BJ (cell line): ENCODE data around the gene PPP4C. TPM values are rescaled to one million over a fixed set of nuclear protein-coding genes. Genes with fewer than 3 reads are reported as not detected.

Experiments
- CTCF ChIA-PET: fragments of 350-600 bp; formaldehyde crosslinking; extraction: SDS; loops from one replicate; lab custom pipeline; 2021; ENCODE audit warnings: antibody characterized with exemption, inconsistent platforms; lab: Yijun Ruan, JAX
- POLR2A ChIA-PET: fragments of 300-600 bp; sonication (Branson Sonifier 250); formaldehyde crosslinking; extraction: SDS; loops from one replicate; lab custom pipeline; 2021; ENCODE audit warnings: antibody characterized with exemption; lab: Charles Lee
- DNase-seq: peaks from one replicate; pipeline ENCODE4 v3.0.0-alpha.2; 2011; ENCODE audit warnings: low read depth
- H3K27me3 ChIP-seq: 2 replicates; pipeline ENCODE4 v1.6.0; 2011; ENCODE audit warnings: low read length; ENCODE audit not compliant: control insufficient read depth, insufficient read depth
- H3K36me3 ChIP-seq: 2 replicates; pipeline ENCODE4 v1.5.1; 2011; ENCODE audit warnings: low read length; ENCODE audit not compliant: control insufficient read depth, insufficient read depth
- H3K4me3 ChIP-seq: 2 replicates; pipeline ENCODE4 v1.5.1; 2011; ENCODE audit warnings: low read depth, mild to moderate bottlenecking, control low read depth, low read length
- CTCF ChIP-seq: IDR thresholded peaks from 2 replicates; pipeline ENCODE4 v1.5.1; 2011; ENCODE audit warnings: low read depth, mild to moderate bottlenecking, control low read depth, inconsistent platforms, low read length, moderate library complexity; ENCODE audit not compliant: insufficient read depth
- polyA plus RNA-seq: library from polyadenylated mRNA; depleted of rRNA; stranded (reverse); fragments of >200 nt; gene quantifications from 2 replicates; pipeline ENCODE4 v1.2.3, GENCODE V29; 2011

PPP4C gene
- polyA plus RNA-seq, 1 experiment, result 209 TPM

DNA sequence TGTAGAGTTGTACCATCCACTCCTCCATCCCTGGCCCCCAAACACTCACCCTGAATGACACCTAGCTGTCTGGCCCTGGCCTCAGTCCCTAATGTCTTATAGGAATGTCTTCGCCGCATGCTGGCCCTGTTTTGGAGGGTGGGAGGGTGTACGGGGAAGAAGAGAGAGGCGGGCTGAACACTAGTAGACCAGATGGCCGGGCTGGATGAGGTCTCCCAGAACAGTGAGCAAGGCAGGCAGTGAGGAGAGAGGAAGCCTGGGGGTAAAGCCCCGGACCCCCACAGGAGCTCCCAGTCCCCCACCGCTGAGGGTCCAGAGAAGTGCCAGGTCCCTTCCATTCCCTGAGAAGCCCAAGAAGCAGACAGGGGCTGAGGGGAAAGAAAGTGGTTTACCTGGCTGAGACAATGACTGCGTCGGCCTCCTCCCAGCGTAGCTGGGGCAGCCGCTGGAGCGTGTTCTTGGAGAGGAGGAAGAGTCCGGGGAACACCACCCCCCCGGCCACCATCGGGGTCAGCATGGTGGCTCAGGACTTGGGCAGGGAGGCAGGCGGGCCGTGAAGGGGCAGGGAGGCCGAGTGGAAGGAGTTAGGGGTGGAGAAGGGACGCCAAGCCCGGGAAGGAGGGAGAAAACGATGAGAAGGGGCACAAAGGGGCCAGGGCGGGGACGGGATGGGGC is 45.6 kb upstream of the PPP4C start:
- no peak for DNase-seq
- H3K27me3 ChIP-seq, result peaks cover 32% of the 10 kb centered on the region
- H3K36me3 ChIP-seq, result no peaks in the 10 kb centered on the region
- TF ChIP-seq CTCF, result no peak
- H3K4me3 ChIP-seq, result no peak overlapping the region
- POLR2A ChIA-PET, result no interaction called here
- CTCF ChIA-PET, result interaction anchor here (1.4 to 6.0 kb wide), 3 partner anchors 13 to 29 kb away, joined by 4 to 46 read pairs (median 29); a partner anchor contains a TSS

- Histone ChIP-seq H3K27me3 (peaks cover 30% of the 10 kb centered on the region), H3K36me3 (no peaks in the 10 kb centered on the region), H3K4me3 (peak within 1 kb of the TSS; percentile 6)
- CTCF ChIA-PET, result interaction anchor here (1.1 to 6.0 kb wide), 12 partner anchors 8 to 331 kb away, joined by 3 to 46 read pairs (median 7); partner anchors contain the start of gene C16orf92
- POLR2A ChIA-PET, result no interaction called here
- no peak for TF ChIP-seq CTCF
- no peak for DNase-seq
Observed at GRCh38 chr16:30030841-30031413, 44.9 kb upstream of the PPP4C start, which contains the start of gene TLCD3B. TSS of gene TLCD3B (minus strand) at chr16:30031271. CDS start at chr16:30030527, 744 bp downstream.

DNA sequence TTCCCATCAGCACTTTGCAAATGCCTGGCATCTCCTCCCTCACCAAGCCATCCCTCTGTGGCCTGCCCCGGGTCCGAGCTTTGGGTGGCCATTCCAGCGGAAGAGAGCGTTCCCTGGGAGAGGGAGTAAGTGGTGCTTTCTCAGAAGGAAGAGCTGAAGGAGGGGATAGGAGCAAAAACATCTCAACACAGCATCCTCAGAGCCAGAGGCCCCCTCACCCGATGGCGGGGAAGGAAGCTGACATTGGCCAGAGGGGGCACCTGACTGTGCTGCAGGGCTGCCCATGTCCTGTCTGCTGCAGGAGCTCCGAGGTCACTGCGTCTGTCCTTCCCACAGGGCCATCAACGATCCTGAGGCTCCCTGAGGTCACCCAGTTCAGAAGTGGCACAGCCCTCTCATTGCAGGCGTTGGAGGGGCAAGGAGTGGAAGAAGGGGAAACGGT is 44.3 kb upstream of the PPP4C start:
- H3K4me3 ChIP-seq, result no peak overlapping the region
- CTCF ChIA-PET, result interaction anchor here (0.6 to 6.0 kb wide), 18 partner anchors 8 to 331 kb away, joined by 3 to 46 read pairs (median 4); partner anchors contain the start of genes C16orf92 and KIF22
- no peak for TF ChIP-seq CTCF
- DNase-seq, result no peak
- H3K27me3 ChIP-seq, result peaks cover 30% of the 10 kb centered on the region
- POLR2A ChIA-PET, result no interaction called here
- no peaks in the 10 kb centered on the region for H3K36me3 ChIP-seq

GRCh38 chr16:30032083-30032819 is 43.5 kb upstream of the PPP4C start:
- ChIA-PET POLR2A (no interaction called here), CTCF (interaction anchor here (0.6 to 6.0 kb wide), 34 partner anchors 9 to 376 kb away, joined by 3 to 46 read pairs (median 4); partner anchors contain the start of genes ALDOA, C16orf92, CDIPT and KIF22)
- no peak for DNase-seq
- peaks cover 30% of the 10 kb centered on the region for H3K27me3 ChIP-seq
- no peak overlapping the region for H3K4me3 ChIP-seq
- peak; percentile 83 for TF ChIP-seq CTCF
- H3K36me3 ChIP-seq, result no peaks in the 10 kb centered on the region

DNA sequence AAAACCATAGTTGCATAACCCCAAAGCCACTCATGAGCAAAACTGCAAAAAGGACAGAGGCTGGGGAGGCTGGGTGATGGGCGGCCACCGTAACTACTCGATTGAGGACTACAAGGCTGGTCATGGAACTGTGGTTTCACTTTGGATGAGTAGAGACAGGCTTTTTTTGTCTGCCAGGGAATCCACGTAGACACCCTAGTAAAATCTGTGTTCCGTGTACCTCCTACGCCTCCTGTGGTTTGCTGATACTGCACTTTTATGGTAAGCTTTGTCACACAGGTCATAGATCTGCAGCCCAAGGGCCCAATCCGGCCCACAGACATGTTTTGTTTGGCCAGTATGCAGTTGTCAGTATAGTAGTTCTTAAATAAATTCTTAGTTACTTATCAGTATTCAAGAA is 42.5 kb upstream of the PPP4C start:
- Histone ChIP-seq H3K27me3 (peaks cover 23% of the 10 kb centered on the region), H3K4me3 (no peak overlapping the region), H3K36me3 (no peaks in the 10 kb centered on the region)
- no peak for TF ChIP-seq CTCF
- CTCF ChIA-PET, result interaction anchor here (0.9 to 6.0 kb wide), 11 partner anchors 10 to 336 kb away, joined by 3 to 46 read pairs (median 6); partner anchors contain the start of genes ALDOA, C16orf92 and CDIPT
- DNase-seq, result no peak
- POLR2A ChIA-PET, result no interaction called here
